Measurements from ENCODE around the gene ENTPD2. TPM values are rescaled to one million over a fixed set of nuclear protein-coding genes. Genes with fewer than 3 reads are reported as not detected.
"Not testable (repeated sequence)": the region's sequence is repeated elsewhere in the genome, so short reads cannot be mapped to it uniquely, and the experiment has no call there.

The ENTPD2 gene
- total and polyA plus RNA-seq, 2 donors (not counting 3 experiments of a cell fraction or from before 2014, with no cell fraction given) = not detected

DNA sequence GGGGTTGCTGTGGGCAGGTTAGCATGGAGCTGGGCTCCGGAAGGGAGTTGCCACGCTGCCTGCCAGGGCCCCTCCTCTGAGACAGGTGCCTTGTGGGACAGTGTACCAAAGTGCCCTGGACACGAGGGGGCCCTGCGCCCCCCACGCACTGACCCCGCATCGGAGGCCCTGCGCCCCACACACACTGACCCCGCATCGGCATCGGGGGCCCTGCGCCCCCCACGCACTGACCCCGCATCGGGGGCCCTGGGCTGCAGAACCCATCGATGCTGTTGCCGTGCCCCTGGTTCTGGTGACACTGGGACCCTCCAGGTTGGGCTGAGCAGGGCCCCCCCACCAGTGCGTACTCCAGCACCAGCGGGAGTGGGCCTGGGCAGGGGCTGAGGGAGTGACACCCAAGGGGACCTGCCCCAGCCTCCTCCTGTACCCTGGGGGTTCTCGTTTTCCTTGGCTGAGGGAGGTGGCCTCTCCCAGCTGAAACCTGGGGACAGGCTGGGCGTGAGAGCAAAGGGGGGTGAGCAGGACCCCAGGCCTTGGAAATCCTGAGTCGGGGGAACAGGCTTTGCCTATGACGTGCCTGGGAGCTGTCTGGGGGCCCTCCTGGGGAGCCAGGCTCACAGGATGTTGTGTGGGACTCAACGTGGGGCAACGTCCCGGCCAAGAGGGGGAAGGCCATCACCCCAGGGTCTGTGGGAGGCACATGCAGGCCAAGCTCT, 9.6 kb upstream of the ENTPD2 start:
- DNase-seq (ENCODE audit: low read depth, low spot score) (no peak), FAIRE-seq (no peak)
- Histone ChIP-seq H3K4me2 (ENCODE audit: insufficient read depth, low read length) (no peak overlapping the region), H3K9me1 (replicated peaks; ENCODE audit: control insufficient read depth, extremely low read depth, insufficient read depth, low read length) (no peaks in the 10 kb centered on the region), H3K9me3 (replicated peaks; ENCODE audit: control insufficient read depth, insufficient read depth, low read length) (no peaks in the 10 kb centered on the region), H4K20me1 (replicated peaks; ENCODE audit: control insufficient read depth, extremely low read depth, insufficient read depth, low read length) (no peaks in the 10 kb centered on the region), H3K4me3 (replicated peaks in 1 of 3; ENCODE audit: insufficient read depth in 1 of 3, low read depth in 1 of 3, low read length in 3 of 3) (no peak overlapping the region), H3K79me2 (ENCODE audit: control insufficient read depth, insufficient read depth, low read length) (peaks cover 3% of the 10 kb centered on the region), H3K9ac (replicated peaks; ENCODE audit: extremely low read depth, insufficient read depth, low read length) (no peak overlapping the region), H3K27ac (ENCODE audit: insufficient read depth, low read depth, low read length) (no peak overlapping the region), H3K27me3 (ENCODE audit: control insufficient read depth in 2 of 2, insufficient read depth in 2 of 2, low read length in 2 of 2) (no peaks in the 10 kb centered on the region), H3K36me3 (ENCODE audit: control insufficient read depth in 2 of 2, extremely low read depth in 1 of 2, insufficient read depth in 2 of 2, low read length in 2 of 2) (no peaks in the 10 kb centered on the region), H2AFZ (ENCODE audit: low read depth, low read length) (no peak overlapping the region), H3K4me1 (ENCODE audit: control insufficient read depth, extremely low read depth, insufficient read depth, low read length) (no peaks in the 10 kb centered on the region)
- intact Hi-C loops (cut with micrococcal nuclease) = loop anchor here (1.0 kb wide), 2 partner anchors 34 to 276 kb away; no protein-coding TSS in a partner anchor
- no TSS peak for BruUV-seq (replicated peaks)
- dilution Hi-C loops (cut with MboI; ENCODE audit: extremely low pct_ligation_motif_present, low sequenced_read_pairs) = no loop called here
- ChIA-PET CTCF (interaction anchor here (0.6 to 2.3 kb wide), 22 partner anchors 8 to 285 kb away, joined by 3 to 52 read pairs (median 8); partner anchors contain the start of genes MAN1B1, NPDC1, RNF224 and TMEM141), POLR2A (interaction anchor here (1.0 kb wide), 1 partner anchor 16 kb away, joined by 4 read pairs; no protein-coding TSS in a partner anchor)
- no peak for TF ChIP-seq POLR2A (IDR thresholded peaks at IDR 0.05; ENCODE audit: low read depth, low read length)
- no peak for TF ChIP-seq EZH2 (IDR thresholded peaks at IDR 0.05; ENCODE audit: borderline replicate concordance, low read depth, low read length, severe bottlenecking)
- no peak for TF ChIP-seq MAX (IDR thresholded peaks at IDR 0.05; ENCODE audit: insufficient read depth, insufficient read length)

GRCh38 chr9:137062798-137063197, 8.9 kb upstream of the ENTPD2 start:
- H3K4me1 ChIP-seq (ENCODE audit: control insufficient read depth, extremely low read depth, insufficient read depth, low read length); H3K27me3 ChIP-seq (ENCODE audit: control insufficient read depth in 2 of 2, insufficient read depth in 2 of 2, low read length in 2 of 2); intact Hi-C loops (cut with micrococcal nuclease); H2AFZ ChIP-seq (ENCODE audit: low read depth, low read length); H3K27ac ChIP-seq (ENCODE audit: insufficient read depth, low read depth, low read length); H3K4me3 ChIP-seq (replicated peaks in 1 of 3; ENCODE audit: insufficient read depth in 1 of 3, low read depth in 1 of 3, low read length in 3 of 3); H3K4me2 ChIP-seq (ENCODE audit: insufficient read depth, low read length); BruUV-seq (replicated peaks); H3K79me2 ChIP-seq (ENCODE audit: control insufficient read depth, insufficient read depth, low read length); DNase-seq (ENCODE audit: low read depth, low spot score); POLR2A ChIA-PET; H3K9ac ChIP-seq (replicated peaks; ENCODE audit: extremely low read depth, insufficient read depth, low read length); FAIRE-seq; H4K20me1 ChIP-seq (replicated peaks; ENCODE audit: control insufficient read depth, extremely low read depth, insufficient read depth, low read length); H3K9me3 ChIP-seq (replicated peaks; ENCODE audit: control insufficient read depth, insufficient read depth, low read length); H3K9me1 ChIP-seq (replicated peaks; ENCODE audit: control insufficient read depth, extremely low read depth, insufficient read depth, low read length); dilution Hi-C loops (cut with MboI; ENCODE audit: extremely low pct_ligation_motif_present, low sequenced_read_pairs); H3K36me3 ChIP-seq (ENCODE audit: control insufficient read depth in 2 of 2, extremely low read depth in 1 of 2, insufficient read depth in 2 of 2, low read length in 2 of 2): not testable (repeated sequence)
- CTCF ChIA-PET = interaction anchor here (2.3 kb wide), 1 partner anchor 34 kb away, joined by 16 read pairs; no protein-coding TSS in a partner anchor
